Measurements from ENCODE around the gene CSRNP2.
A peak's percentile ranks its signal among the peaks of the same experiment; 100 is the strongest.
"Not testable (repeated sequence)": the region's sequence is repeated elsewhere in the genome, so short reads cannot be mapped to it uniquely, and the experiment has no call there.

CSRNP2 gene

GRCh38 chr12:51083126-51083833 is at the start of gene CSRNP2:
Gene CSRNP2, minus strand, starts transcription at chr12:51083596. Its CDS starts 7,035 bp downstream, at chr12:51076561.
- DNase-seq, result peak; percentile 78

- DNase-seq, result no peak
Observed at GRCh38 chr12:51132693-51133092, 49.3 kb upstream of the CSRNP2 start.

GRCh38 chr12:51131745-51132521 is 48.5 kb upstream of the CSRNP2 start:
- DNase-seq, result no peak

- DNase-seq, result no peak
Observed at GRCh38 chr12:51128919-51129318, 45.5 kb upstream of the CSRNP2 start.

GRCh38 chr12:51127050-51127729 is 43.8 kb upstream of the CSRNP2 start:
- DNase-seq, result no peak

- no peak for DNase-seq
Observed at GRCh38 chr12:51126297-51126696, 42.9 kb upstream of the CSRNP2 start.

- DNase-seq, result no peak
Observed at GRCh38 chr12:51124504-51124903, 41.1 kb upstream of the CSRNP2 start.

GRCh38 chr12:51122844-51123243 is 39.4 kb upstream of the CSRNP2 start:
- DNase-seq, result peak; percentile 83

- peak; percentile 92 for DNase-seq
Observed at GRCh38 chr12:51118706-51119105, 35.3 kb upstream of the CSRNP2 start.

GRCh38 chr12:51115533-51115932 is 32.1 kb upstream of the CSRNP2 start:
- DNase-seq, result no peak

- DNase-seq, result no peak
Observed at GRCh38 chr12:51108136-51108535, 24.7 kb upstream of the CSRNP2 start.

- DNase-seq, result no peak
Observed at GRCh38 chr12:51103977-51104376, 20.6 kb upstream of the CSRNP2 start.

- no peak for DNase-seq
Observed at GRCh38 chr12:51098611-51099010, 15.2 kb upstream of the CSRNP2 start.

- DNase-seq, result no peak
Observed at GRCh38 chr12:51090705-51091229, 7.4 kb upstream of the CSRNP2 start.

- DNase-seq, result no peak
Observed at GRCh38 chr12:51087818-51088217, 4.4 kb upstream of the CSRNP2 start.

- no peak for DNase-seq
Observed at GRCh38 chr12:51086933-51087332, 3.5 kb upstream of the CSRNP2 start.

GRCh38 chr12:51085757-51086156 is 2.4 kb upstream of the CSRNP2 start:
- no peak for DNase-seq

- DNase-seq, result peak; percentile 34
Observed at GRCh38 chr12:51082561-51083125, 753 bp downstream of the CSRNP2 start.

GRCh38 chr12:51081421-51081820 is 2.0 kb downstream of the CSRNP2 start:
- DNase-seq, result no peak

GRCh38 chr12:51080136-51080535 is 3.3 kb downstream of the CSRNP2 start:
- no peak for DNase-seq

GRCh38 chr12:51078866-51079265 is 4.5 kb downstream of the CSRNP2 start:
- not testable (repeated sequence) for DNase-seq

- DNase-seq, result not testable (repeated sequence)
Observed at GRCh38 chr12:51078346-51078745, 5.0 kb downstream of the CSRNP2 start.

- DNase-seq, result no peak
Observed at GRCh38 chr12:51077930-51078329, 5.5 kb downstream of the CSRNP2 start.
